H1 (cell line): Measurements from ENCODE around the gene RAB3A. TPM values are rescaled to one million over a fixed set of nuclear protein-coding genes. Genes with fewer than 3 reads are reported as not detected.

Experiments used
- CTCF ChIA-PET: fragments of 300-600 bp; sonication (Branson Sonifier 250); formaldehyde crosslinking; loops from one replicate; lab custom pipeline; 2021; ENCODE audit not compliant: partially characterized antibody; lab: Charles Lee
- POLR2A ChIA-PET: fragments of 300-600 bp; sonication (Branson Sonifier 250); formaldehyde crosslinking; loops from one replicate; lab custom pipeline; 2021; ENCODE audit warnings: inconsistent platforms; ENCODE audit not compliant: partially characterized antibody; lab: Charles Lee
- DNase-seq, 2 experiments: peaks; one replicate each; pipeline versions ENCODE4 v3.0.0 to v3.0.0-alpha.2; 2010 to 2022; ENCODE audit warnings: low spot score in 2 of 2, low read depth in 1 of 2, mixed read lengths in 1 of 2
- FAIRE-seq: peaks from 2 replicates; lab custom pipeline; 2011; peaks lifted over from hg19 to GRCh38; lab: Jason Lieb, UNC
- H2AFZ ChIP-seq: 2 replicates; pipeline ENCODE4 v1.8.1; 2012; ENCODE audit warnings: low read length, inconsistent platforms
- H2AK5ac ChIP-seq: 2 replicates; pipeline ENCODE4 v1.6.1; 2013; ENCODE audit warnings: low read depth, low read length
- H2BK120ac ChIP-seq: replicated peaks from 2 replicates; pipeline ENCODE3; 2013; ENCODE audit warnings: low read depth, low read length, inconsistent platforms
- H2BK12ac ChIP-seq: 2 replicates; pipeline ENCODE4 v1.6.1; 2013; ENCODE audit warnings: low read depth, low read length
- H2BK15ac ChIP-seq: 2 replicates; pipeline ENCODE4 v1.6.1; 2013; ENCODE audit warnings: low read length
- H2BK20ac ChIP-seq: 2 replicates; pipeline ENCODE4 v1.6.1; 2013; ENCODE audit warnings: low read length
- H2BK5ac ChIP-seq: 2 replicates; pipeline ENCODE4 v1.6.1; 2013; ENCODE audit warnings: low read depth, low read length
- H3K14ac ChIP-seq: 2 replicates; pipeline ENCODE4 v1.6.1; 2013; ENCODE audit warnings: inconsistent platforms; ENCODE audit not compliant: insufficient read length
- H3K18ac ChIP-seq: 2 replicates; pipeline ENCODE4 v1.6.1; 2013; ENCODE audit warnings: low read length; ENCODE audit errors: extremely low read depth
- H3K23ac ChIP-seq: 2 replicates; pipeline ENCODE4 v1.6.1; 2013; ENCODE audit warnings: inconsistent platforms; ENCODE audit not compliant: insufficient read length
- H3K23me2 ChIP-seq: 2 replicates; pipeline ENCODE4 v1.6.1; 2013; ENCODE audit warnings: low read depth, low read length
- H3K27ac ChIP-seq: 2 replicates; pipeline ENCODE4 v1.6.1; 2011; ENCODE audit warnings: low read depth, low read length, inconsistent platforms
- H3K27me3 ChIP-seq, 4 experiments: replicated peaks in 1 of 4; 1 replicate in 1 of 4; 2 replicates in 3 of 4; pipeline versions ENCODE4 v1.6.1 to v1.8.1; 2011 to 2013; ENCODE audit warnings: low read length in 3 of 4, mild to moderate bottlenecking in 3 of 4, inconsistent platforms in 2 of 4, mixed read lengths in 2 of 4, moderate library complexity in 1 of 4; ENCODE audit not compliant: control insufficient read depth in 3 of 4, insufficient read depth in 3 of 4; ENCODE audit errors: extremely low read depth in 1 of 4
- H3K36me3 ChIP-seq, 4 experiments: 2 replicates each; pipeline versions ENCODE4 v1.6.1 to v1.8.1; 2011 to 2013; ENCODE audit warnings: mild to moderate bottlenecking in 4 of 4, low read length in 3 of 4, moderate library complexity in 2 of 4, control low read depth in 1 of 4, inconsistent platforms in 1 of 4; ENCODE audit not compliant: insufficient read depth in 4 of 4, control insufficient read depth in 2 of 4
- H3K4ac ChIP-seq: replicated peaks from 2 replicates; pipeline ENCODE3; 2013; ENCODE audit warnings: low read length, low read depth, mixed read lengths, inconsistent platforms; ENCODE audit not compliant: insufficient read length
- H3K4me1 ChIP-seq, 4 experiments: replicated peaks in 1 of 4; 1 replicate in 1 of 4; 2 replicates in 3 of 4; pipeline versions ENCODE4 v1.6.1 to v1.8.1; 2011 to 2013; ENCODE audit warnings: low read length in 3 of 4, inconsistent platforms in 2 of 4, mixed read lengths in 1 of 4; ENCODE audit not compliant: insufficient read depth in 4 of 4, control insufficient read depth in 3 of 4
- H3K4me2 ChIP-seq, 2 experiments: 2 replicates each; pipeline versions ENCODE4 v1.6.1 to v1.8.1; 2011 to 2013; ENCODE audit warnings: low read depth in 2 of 2, low read length in 2 of 2, control low read depth in 1 of 2, inconsistent platforms in 1 of 2, mild to moderate bottlenecking in 1 of 2; ENCODE audit not compliant: insufficient read depth in 1 of 2
- H3K4me3 ChIP-seq, 4 experiments: fragments of 200-600, 300-600 bp in 1 of 4; sonication (generic), shearing (Covaris generic), sonication (Bioruptor Twin) in 1 of 4; 2 replicates each; pipeline versions ENCODE4 v1.5.1 to v1.8.1; 2011 to 2016; ENCODE audit warnings: low read length in 4 of 4, low read depth in 3 of 4, control low read depth in 2 of 4, inconsistent platforms in 2 of 4, mild to moderate bottlenecking in 2 of 4, mixed read lengths in 1 of 4, moderate library complexity in 1 of 4; ENCODE audit not compliant: insufficient read depth in 2 of 4; ENCODE audit errors: extremely low read depth in 1 of 4
- H3K56ac ChIP-seq: replicated peaks from 2 replicates; pipeline ENCODE3; 2013; ENCODE audit warnings: low read depth, mild to moderate bottlenecking, mixed read lengths, low read length, inconsistent platforms; ENCODE audit not compliant: insufficient read length
- H3K79me1 ChIP-seq: 2 replicates; pipeline ENCODE4 v1.6.1; 2013; ENCODE audit warnings: low read depth, low read length, control low read depth
- H3K79me2 ChIP-seq, 2 experiments: 2 replicates each; pipeline versions ENCODE4 v1.6.1 to v1.8.1; 2012 to 2013; ENCODE audit warnings: low read length in 2 of 2, mild to moderate bottlenecking in 2 of 2, inconsistent platforms in 1 of 2; ENCODE audit not compliant: insufficient read depth in 2 of 2, control insufficient read depth in 1 of 2
- H3K9ac ChIP-seq, 4 experiments: replicated peaks in 1 of 4; 1 replicate in 1 of 4; 2 replicates in 3 of 4; pipeline versions ENCODE4 v1.6.1 to v1.8.1; 2011 to 2013; ENCODE audit warnings: low read depth in 3 of 4, low read length in 3 of 4, control low read depth in 2 of 4, mild to moderate bottlenecking in 2 of 4, moderate library complexity in 2 of 4, inconsistent platforms in 1 of 4; ENCODE audit errors: extremely low read depth in 1 of 4
- H3K9me3 ChIP-seq, 2 experiments: 2 replicates each; pipeline versions ENCODE4 v1.6.1 to v1.8.1; 2012 to 2013; ENCODE audit warnings: mild to moderate bottlenecking in 2 of 2, moderate library complexity in 2 of 2, control low read depth in 1 of 2, inconsistent platforms in 1 of 2, low read depth in 1 of 2, low read length in 1 of 2, mixed read lengths in 1 of 2; ENCODE audit not compliant: insufficient read depth in 2 of 2
- H4K20me1 ChIP-seq, 2 experiments: replicated peaks in 1 of 2; 2 replicates each; pipeline versions ENCODE3 to v1.8.1; 2011 to 2013; ENCODE audit warnings: inconsistent platforms in 2 of 2, low read length in 2 of 2, mild to moderate bottlenecking in 1 of 2; ENCODE audit not compliant: insufficient read depth in 2 of 2, control insufficient read depth in 1 of 2
- H4K5ac ChIP-seq: 2 replicates; pipeline ENCODE4 v1.6.1; 2013; ENCODE audit warnings: low read length, low read depth, mixed read lengths, inconsistent platforms; ENCODE audit not compliant: insufficient read length
- H4K8ac ChIP-seq: 2 replicates; pipeline ENCODE4 v1.8.0; 2013; ENCODE audit warnings: mild to moderate bottlenecking, moderate library complexity, low read length, inconsistent platforms; ENCODE audit not compliant: insufficient read depth; ENCODE audit errors: extremely low read depth
- H4K91ac ChIP-seq: replicated peaks from 2 replicates; pipeline ENCODE3; 2013; ENCODE audit warnings: low read length, mixed read lengths, inconsistent platforms; ENCODE audit not compliant: insufficient read length
- CREB1 ChIP-seq: IDR thresholded peaks from 2 replicates; pipeline ENCODE4 v1.6.1; 2012; ENCODE audit warnings: inconsistent platforms
- CTBP2 ChIP-seq: IDR thresholded peaks from 2 replicates; pipeline ENCODE4 v1.7.0; 2011; ENCODE audit warnings: borderline replicate concordance, mild to moderate bottlenecking, moderate library complexity, mixed read lengths, low read length; ENCODE audit not compliant: insufficient read depth, insufficient read length
- EGR1 ChIP-seq: IDR thresholded peaks from 2 replicates; pipeline ENCODE4 v1.6.1; 2011; ENCODE audit warnings: low read depth, low read length, borderline replicate concordance
- EZH2 ChIP-seq: fragments of 200-600 bp; sonication (generic); IDR thresholded peaks from 2 replicates; pipeline ENCODE4 v1.7.1; 2012; ENCODE audit warnings: low read depth, mild to moderate bottlenecking, moderate library complexity, low read length, inconsistent platforms; ENCODE audit not compliant: severe bottlenecking
- GTF2F1 ChIP-seq: IDR thresholded peaks from 2 replicates; pipeline ENCODE4 v1.6.1; 2012; ENCODE audit warnings: low read depth, low read length, improper control_type of control experiment, borderline replicate concordance
- RAD21 ChIP-seq, 2 experiments: IDR thresholded peaks in 1 of 2; conservative IDR thresholded peaks in 1 of 2; 2 replicates each; pipeline ENCODE4 v1.6.1; 2011; ENCODE audit warnings: low read depth in 2 of 2, low read length in 2 of 2, improper control_type of control experiment in 1 of 2, inconsistent platforms in 1 of 2, mild to moderate bottlenecking in 1 of 2, moderate library complexity in 1 of 2
- RNF2 ChIP-seq: fragments of 200-900, 300-1000 bp; sonication (generic); IDR thresholded peaks from 2 replicates; pipeline ENCODE4 v1.7.1; 2016; ENCODE audit warnings: borderline replicate concordance, low read depth, mild to moderate bottlenecking, antibody characterized with exemption, low read length; ENCODE audit not compliant: poor library complexity, severe bottlenecking; ENCODE audit errors: missing control alignments
- SIRT6 ChIP-seq: IDR thresholded peaks from one replicate; pipeline ENCODE4 v1.7.1; 2012; ENCODE audit warnings: low read length, inconsistent platforms
- SUZ12 ChIP-seq: fragments of 200-600 bp; sonication (generic); IDR thresholded peaks from 2 replicates; pipeline ENCODE4 v1.6.1; 2012; ENCODE audit warnings: mild to moderate bottlenecking, inconsistent platforms, low read length, moderate library complexity, mixed read lengths
- TBP ChIP-seq: IDR thresholded peaks from 2 replicates; pipeline ENCODE4 v1.6.1; 2011; ENCODE audit warnings: low read depth, low read length, improper control_type of control experiment
- ZNF274 ChIP-seq: IDR thresholded peaks from 2 replicates; pipeline ENCODE4 v1.7.0; 2012; ENCODE audit warnings: low read length, borderline replicate concordance; ENCODE audit errors: extremely low read depth
- WGBS, 2 experiments: shearing (Covaris generic) in 1 of 2; methylation state at CpG; one replicate each; pipeline versions ENCODE4 v1.1.6 to v1.1.7; 2013 to 2015; ENCODE audit warnings: low lambda C conversion rate in 2 of 2, mixed read lengths in 2 of 2, inconsistent platforms in 1 of 2, low coverage in 1 of 2, missing lambda C conversion rate in 1 of 2; ENCODE audit not compliant: insufficient replicate concordance in 2 of 2, insufficient coverage in 1 of 2, insufficient read length in 1 of 2; ENCODE audit errors: extremely low coverage in 1 of 2, missing lambda C conversion rate in 1 of 2; 5-methylcytosine and 5-hydroxymethylcytosine counted together
- polyA plus RNA-seq, 7 experiments: library from polyadenylated mRNA; depleted of rRNA in 3 of 7; stranded (reverse) in 5 of 7; unstranded in 2 of 7; fragments of >200 nt in 5 of 7; fragments of 200-250 nt in 2 of 7; gene quantifications; 1 replicate in 5 of 7; 2 replicates in 1 of 7; 4 replicates in 1 of 7; pipeline versions ENCODE4 v1.2.1 to v1.2.3, GENCODE V29; 2011 to 2013; ENCODE audit warnings: missing spikeins in 2 of 7, mixed read lengths in 2 of 7
- total RNA-seq: library from RNA; stranded (reverse); fragmentation: NEBNext Ultra II Directional; extraction: Animal tissue kit (Norgen Biotek cat#: 25700); gene quantifications from 2 replicates; pipeline ENCODE4 v1.2.1, GENCODE V29; 2021
- TF ChIP-seq, protein P1 (sequence below): IDR thresholded peaks from 2 replicates; pipeline ENCODE4 v1.6.1; 2011; ENCODE audit warnings: low read length, improper control_type of control experiment

RAB3A gene
- total and polyA plus RNA-seq, 2 of the 8 experiments (the other 6 are each of a cell fraction or from before 2014, with no cell fraction given), result 13.6 to 14.2 TPM

DNA sequence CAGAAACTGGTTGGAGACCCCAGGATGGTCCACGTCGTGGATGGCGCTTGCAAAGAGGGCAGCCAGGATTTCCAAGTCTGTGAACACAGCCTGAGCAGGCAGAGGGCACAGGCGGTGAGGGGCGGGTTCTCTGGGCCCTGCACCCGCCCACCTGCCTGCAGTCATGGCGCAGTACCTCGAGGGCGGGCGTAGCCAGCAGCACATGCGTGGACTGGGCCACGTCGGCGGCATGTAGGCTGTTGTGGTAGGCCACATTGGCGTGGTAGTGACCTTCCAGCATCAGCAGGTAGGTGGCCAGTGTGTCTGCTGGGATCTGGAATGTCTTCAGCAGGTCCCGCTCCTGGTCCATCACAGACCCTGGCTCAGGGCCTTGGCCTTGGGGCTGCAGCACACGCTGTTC is 14.3 kb upstream of the RAB3A start:
- H4K20me1 ChIP-seq, result no peaks in the 10 kb centered on the region
- ChIA-PET POLR2A (interaction anchor here (3.3 kb wide), 1 partner anchor 9 kb away, joined by 24 read pairs; no protein-coding TSS in a partner anchor), CTCF (interaction anchor here (2.0 to 8.3 kb wide), 4 partner anchors 9 to 105 kb away, joined by 5 to 87 read pairs (median 48); a partner anchor contains a TSS)
- peaks cover 0 to 6% (median 6%) of the 10 kb centered on the region in 4 experiments; a peak in 5 of 7 replicates for H3K4me1 ChIP-seq
- no peak overlapping the region for H3K4me3 ChIP-seq
- H3K56ac ChIP-seq, result no peak overlapping the region
- no peak overlapping the region for H3K4me2 ChIP-seq
- H3K79me1 ChIP-seq, result no peaks in the 10 kb centered on the region
- H2BK12ac ChIP-seq, result no peak overlapping the region
- H4K8ac ChIP-seq, result no peak overlapping the region
- DNase-seq, result no peak
- no peaks in the 10 kb centered on the region; the same call in 1 of the 2 replicates for H3K23me2 ChIP-seq
- H3K79me2 ChIP-seq, result no peaks in the 10 kb centered on the region
- no peak overlapping the region for H2BK15ac ChIP-seq
- WGBS, 2 experiments, result 94% methylated on average over 17 of the region's 17 CpGs; no CpG with 5 or more reads in 1 of the 2 experiments
- no peak overlapping the region for H2BK120ac ChIP-seq
- H2AK5ac ChIP-seq, result no peak overlapping the region
- no peak overlapping the region for H2BK5ac ChIP-seq
- no peak overlapping the region for H3K18ac ChIP-seq
- no peak for FAIRE-seq
- no peaks in the 10 kb centered on the region for H3K36me3 ChIP-seq
- no peak overlapping the region for H2AFZ ChIP-seq
- H4K5ac ChIP-seq, result no peak overlapping the region
- no peaks in the 10 kb centered on the region for H3K27me3 ChIP-seq
- no peak overlapping the region for H3K14ac ChIP-seq
- H4K91ac ChIP-seq, result no peak overlapping the region
- H3K27ac ChIP-seq, result no peak overlapping the region
- no peaks in the 10 kb centered on the region for H3K9me3 ChIP-seq
- no peak overlapping the region for H3K4ac ChIP-seq
- H2BK20ac ChIP-seq, result 0 out of 2 replicates have a peak overlapping the region, but pooled peaks have one; percentile 18
- TF ChIP-seq CREB1, result no peak
- TF ChIP-seq GTF2F1, result no peak
- TF ChIP-seq SUZ12, result no peak
- TF ChIP-seq RAD21 (IDR thresholded peaks at IDR 0.05 in 1 of 2, conservative IDR thresholded peaks at IDR 0.05 in 1 of 2; ENCODE audit: low read depth in 2 of 2, low read length in 2 of 2), result no peak
- no peak for TF ChIP-seq SIRT6
- no peak for TF ChIP-seq CTBP2
- TF ChIP-seq EZH2, result no peak
- TF ChIP-seq, protein P1, sequence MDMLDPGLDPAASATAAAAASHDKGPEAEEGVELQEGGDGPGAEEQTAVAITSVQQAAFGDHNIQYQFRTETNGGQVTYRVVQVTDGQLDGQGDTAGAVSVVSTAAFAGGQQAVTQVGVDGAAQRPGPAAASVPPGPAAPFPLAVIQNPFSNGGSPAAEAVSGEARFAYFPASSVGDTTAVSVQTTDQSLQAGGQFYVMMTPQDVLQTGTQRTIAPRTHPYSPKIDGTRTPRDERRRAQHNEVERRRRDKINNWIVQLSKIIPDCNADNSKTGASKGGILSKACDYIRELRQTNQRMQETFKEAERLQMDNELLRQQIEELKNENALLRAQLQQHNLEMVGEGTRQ, result no peak
- no peak for TF ChIP-seq EGR1
- TF ChIP-seq RNF2, result no peak
- no peak for TF ChIP-seq ZNF274
- TF ChIP-seq TBP, result no peak
- peak overlapping the region in 1 of 4 experiments; percentile 30; a peak in 1 of 7 replicates for H3K9ac ChIP-seq
- no peak overlapping the region for H3K23ac ChIP-seq
